GM12874 (cell line): ENCODE measurements around the gene PTPRT.

Experiments
- CTCF ChIP-seq: IDR thresholded peaks from 2 replicates; pipeline ENCODE4 v1.5.1; 2011; ENCODE audit warnings: low read depth, mild to moderate bottlenecking, control low read depth, low read length, moderate library complexity; ENCODE audit not compliant: insufficient read depth

PTPRT gene

GRCh38 chr20:42111349-42111748 is 1078.4 kb downstream of the PTPRT start:
- TF ChIP-seq CTCF: no peak

GRCh38 chr20:42110301-42110700 is 1079.4 kb downstream of the PTPRT start:
- no peak for TF ChIP-seq CTCF

GRCh38 chr20:42102000-42102399 is 1087.7 kb downstream of the PTPRT start:
- TF ChIP-seq CTCF: no peak

- no peak for TF ChIP-seq CTCF
These were observed 1089.5 kb downstream of the PTPRT start for GRCh38 chr20:42100137-42100704.

GRCh38 chr20:42099101-42099500 is 1090.6 kb downstream of the PTPRT start:
- no peak for TF ChIP-seq CTCF

- TF ChIP-seq CTCF: no peak
These were observed 1091.3 kb downstream of the PTPRT start for GRCh38 chr20:42098418-42098817.

- TF ChIP-seq CTCF: no peak
These were observed 1092.0 kb downstream of the PTPRT start for GRCh38 chr20:42097741-42098140.
